GM21723 (cell line): ENCODE data around the gene TFR2.
A peak's percentile ranks its signal among the peaks of the same experiment; 100 is the strongest.

Source experiments
- ATAC-seq: cut with Tn5 transposase; IDR thresholded peaks from one replicate; pipeline ENCODE4 v1.9.1; 2021; ENCODE audit warnings: mild to moderate bottlenecking, moderate library complexity; ENCODE audit not compliant: unreplicated experiment

The TFR2 gene

GRCh38 chr7:100654908-100655831 is 13.8 kb upstream of the TFR2 start:
- ATAC-seq: no peak

DNA sequence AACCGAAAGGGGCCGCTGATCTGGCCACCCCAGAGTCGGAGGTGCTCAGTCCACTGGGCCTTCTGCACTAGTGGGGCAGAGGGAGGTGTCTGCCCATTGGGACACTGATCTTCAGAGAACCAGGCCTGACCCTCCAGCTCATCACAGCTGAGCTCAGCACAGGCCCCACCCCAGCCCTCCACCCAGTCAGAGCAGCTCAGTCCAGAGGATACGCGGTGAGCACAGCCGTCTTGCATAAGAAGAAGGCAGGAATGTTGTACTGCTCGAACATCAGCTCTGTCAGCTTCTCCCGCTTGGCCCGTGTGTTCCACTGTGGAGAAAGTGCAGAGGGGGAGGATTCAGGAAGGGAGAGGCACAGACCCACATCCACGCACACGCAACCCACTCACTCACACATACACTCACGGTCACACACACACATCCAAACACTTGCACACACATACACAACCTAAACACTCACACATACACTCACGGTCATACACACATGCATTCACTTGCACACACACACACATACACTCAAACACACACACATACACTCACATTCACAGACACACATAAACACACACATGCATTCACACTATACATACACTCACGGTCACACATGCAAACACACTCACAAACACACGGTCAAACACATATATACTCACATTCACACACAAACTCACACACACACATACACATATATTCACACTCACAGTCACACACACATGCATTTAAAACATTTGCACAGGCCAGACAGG is 8.6 kb upstream of the TFR2 start:
- ATAC-seq: no peak

DNA sequence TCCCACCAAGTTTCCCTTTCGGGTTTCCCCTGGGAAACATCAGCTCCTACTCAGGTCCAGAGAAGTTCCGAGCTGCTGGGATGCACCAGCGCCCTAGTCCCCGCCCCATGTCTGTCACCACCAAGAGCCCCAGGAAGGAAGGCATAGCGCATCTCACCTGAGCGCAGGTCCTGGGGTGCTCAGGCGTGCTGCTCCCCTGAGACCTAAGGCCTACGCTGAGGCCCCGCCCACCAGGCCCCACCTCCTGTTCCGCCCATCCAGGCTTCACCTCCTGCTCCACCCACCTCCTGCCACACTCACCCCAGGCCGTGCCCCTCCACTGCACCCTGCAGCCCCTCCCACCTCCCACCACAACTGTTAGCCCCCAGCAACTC is 1.2 kb upstream of the TFR2 start:
- ATAC-seq: no peak

DNA sequence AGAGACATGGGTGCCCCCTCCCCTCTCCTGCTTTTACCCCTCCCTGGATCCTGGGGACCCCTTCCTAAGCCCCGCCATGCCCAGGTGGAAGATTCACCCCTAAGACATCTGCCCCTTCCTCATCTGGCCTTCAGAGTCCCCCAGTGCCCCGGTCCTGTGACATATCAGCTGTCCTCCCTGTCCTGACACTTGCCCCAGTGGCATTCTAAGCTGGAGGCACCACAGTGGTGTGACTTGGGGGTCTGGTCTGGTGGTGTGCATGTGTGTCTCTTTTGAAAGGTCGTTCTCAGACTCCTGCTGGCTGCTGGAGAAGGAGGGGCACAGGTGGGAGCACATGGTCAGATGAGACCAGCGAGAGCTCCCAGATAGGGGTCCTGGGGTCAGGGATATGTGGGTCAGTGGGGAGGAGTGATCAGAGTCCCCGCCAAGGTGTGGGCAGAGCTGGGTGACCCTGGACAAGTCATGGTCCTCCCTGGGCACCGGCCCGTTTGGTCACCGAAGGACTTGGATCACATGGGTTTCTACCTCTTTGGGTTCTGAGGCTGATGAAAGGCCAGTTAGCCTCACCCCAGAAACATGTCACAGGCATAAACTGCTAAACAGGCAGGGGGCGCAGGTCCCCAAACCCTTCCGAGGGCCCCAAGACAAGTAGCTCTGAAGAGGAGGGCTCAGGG is 645 bp upstream of the TFR2 start:
- no peak for ATAC-seq

DNA sequence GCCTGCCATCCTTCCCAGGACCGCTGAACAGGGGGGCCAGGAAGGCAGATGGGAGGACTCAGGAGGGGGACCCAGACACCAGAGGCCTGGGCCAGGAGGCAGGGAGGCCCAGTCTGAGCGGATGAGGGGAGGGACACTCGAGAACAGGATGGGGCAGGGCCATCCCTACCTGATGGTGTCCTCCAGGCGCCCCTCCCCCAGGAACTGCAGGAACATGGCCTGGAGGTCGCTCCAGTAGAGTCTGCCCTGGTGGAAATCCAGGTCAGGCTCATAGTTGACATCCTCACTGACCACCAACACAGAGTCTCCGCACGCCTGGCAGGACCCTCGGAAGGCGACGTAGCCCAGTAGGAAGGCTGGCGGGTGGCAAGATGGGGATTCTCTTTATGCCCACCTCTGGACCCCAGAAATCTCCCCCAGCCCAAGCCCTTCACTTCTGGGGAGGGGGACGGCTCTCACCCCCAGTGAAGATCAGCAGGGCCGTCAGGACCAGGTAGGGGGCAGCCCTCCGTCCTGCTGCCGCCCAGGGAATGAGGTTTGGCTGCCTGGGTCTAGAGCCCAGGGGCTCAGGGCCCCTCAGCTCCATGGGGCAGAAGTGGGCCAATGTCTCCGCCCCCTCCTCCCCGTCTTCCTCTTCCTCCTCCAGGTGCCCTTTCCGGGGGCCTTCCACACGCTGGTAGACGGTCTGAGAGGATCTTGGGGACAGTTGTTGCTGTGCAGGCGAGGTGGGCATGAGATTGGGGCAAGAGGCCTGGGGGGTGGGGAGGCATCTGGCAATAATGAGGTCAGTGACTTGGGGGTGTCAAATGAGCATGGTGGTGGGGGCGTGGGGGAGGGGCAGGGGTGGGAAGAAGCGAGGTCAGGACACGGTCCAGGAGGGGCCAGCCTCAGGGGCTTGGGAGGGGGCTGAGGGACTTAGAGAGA is 573 bp downstream of the TFR2 start:
- no peak for ATAC-seq

DNA sequence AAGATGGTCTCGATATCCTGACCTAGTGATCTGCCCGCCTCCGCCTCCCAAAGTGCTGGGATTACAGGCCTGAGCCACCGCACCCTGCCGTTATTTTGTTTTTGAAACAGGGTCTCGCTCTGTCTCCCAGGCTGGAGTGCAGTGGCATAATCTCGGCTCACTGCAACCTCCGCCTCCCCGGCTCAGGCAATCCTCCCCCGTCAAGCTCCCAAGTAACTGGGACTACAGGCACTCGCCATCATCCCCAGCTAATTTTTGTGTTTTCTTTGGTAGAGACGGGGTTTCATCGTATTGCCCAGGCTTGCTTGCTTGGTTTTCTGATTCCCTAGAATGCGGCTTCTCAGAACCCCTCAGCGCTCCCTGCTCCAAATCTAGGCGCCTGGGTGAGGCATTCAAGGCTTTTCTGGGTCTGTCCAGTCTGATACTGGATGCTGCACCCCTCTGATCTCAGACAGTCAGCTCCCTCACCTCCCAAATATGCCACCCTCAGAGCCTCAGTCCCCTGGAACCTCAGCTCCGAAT is 1.3 kb downstream of the TFR2 start:
- no peak for ATAC-seq

- peak; percentile 46 for ATAC-seq
Observed at GRCh38 chr7:100632951-100633717, 8.2 kb downstream of the TFR2 start.

DNA sequence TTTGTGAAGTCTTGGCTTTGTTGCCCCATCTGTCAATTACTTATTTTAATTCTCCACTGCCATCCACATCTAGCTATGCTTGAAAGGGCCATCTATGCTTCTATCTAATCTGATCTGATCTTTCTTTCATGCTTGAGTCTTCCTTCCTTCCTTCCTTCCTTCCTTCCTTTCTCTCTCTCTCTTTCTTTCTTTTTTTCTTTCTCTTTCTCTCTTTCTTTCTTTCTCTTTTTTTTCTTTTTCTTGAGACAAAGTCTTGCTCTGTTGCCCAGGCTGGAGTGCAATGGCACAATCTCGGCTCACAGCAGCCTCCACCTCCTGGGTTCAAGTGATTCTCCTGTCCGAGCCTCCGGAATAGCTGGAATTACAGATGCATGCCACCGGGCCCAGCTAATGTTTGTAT is 11.3 kb downstream of the TFR2 start:
- ATAC-seq: no peak

GRCh38 chr7:100629117-100629716 is 12.1 kb downstream of the TFR2 start:
- ATAC-seq: no peak

GRCh38 chr7:100627238-100627549 is 14.2 kb downstream of the TFR2 start:
- no peak for ATAC-seq

DNA sequence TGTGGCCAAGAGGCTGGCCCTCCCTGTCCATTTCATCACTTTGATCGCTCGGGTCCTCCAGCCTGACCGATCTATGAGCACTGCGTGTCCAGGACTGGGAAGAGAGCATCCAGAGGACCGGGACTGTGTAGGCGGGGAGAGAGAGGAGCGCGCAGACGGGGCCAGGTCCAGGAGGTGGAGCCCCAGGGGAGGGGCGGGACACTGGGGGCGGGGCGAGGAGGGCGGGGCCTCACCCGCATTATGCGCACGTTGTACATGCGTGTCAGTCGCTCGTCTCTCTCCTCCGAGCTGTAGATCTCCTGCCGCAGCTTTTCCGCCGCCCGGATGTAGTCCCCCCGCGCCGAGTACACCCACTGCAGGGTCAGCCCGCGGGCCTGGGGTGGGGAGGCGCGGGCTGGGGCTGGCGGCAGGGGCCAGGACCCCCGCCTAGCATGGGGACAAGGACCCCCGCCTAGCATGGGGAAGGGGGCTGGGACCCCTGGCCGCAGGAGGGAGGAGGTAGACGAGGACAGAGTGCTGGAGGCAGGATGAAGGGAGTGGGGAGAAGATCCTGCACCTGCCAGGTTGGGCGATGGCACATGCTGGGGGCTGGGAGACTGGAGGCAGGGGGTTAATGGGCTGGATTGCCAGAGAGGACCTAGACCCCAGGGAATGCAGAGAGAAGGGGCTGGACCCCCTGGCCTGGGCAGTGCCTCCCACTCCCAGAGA is 14.7 kb downstream of the TFR2 start:
- peak; percentile 75 for ATAC-seq

- ATAC-seq: no peak
Observed at GRCh38 chr7:100626055-100626454, 15.3 kb downstream of the TFR2 start.

GRCh38 chr7:100623951-100624824 is 17.2 kb downstream of the TFR2 start:
- no peak for ATAC-seq

DNA sequence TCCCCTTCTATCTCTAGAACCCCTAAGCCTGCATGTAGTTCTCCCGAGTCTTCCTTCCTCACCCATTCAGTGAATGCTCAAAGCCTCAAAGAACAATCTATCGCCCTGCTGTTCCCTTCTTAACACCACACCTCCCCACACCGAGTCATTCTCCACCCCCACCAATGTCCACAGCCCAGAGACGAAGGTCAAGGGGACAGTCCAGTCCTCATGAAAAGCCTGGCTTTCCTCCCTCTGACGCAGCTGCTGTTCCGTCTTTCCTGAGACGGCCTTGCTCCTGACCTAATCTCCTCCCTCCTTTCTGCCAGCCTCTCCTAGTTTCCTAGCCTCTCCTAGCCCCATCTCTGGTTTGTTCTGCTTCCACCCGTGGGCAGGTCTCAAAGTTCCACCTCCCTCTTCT is 19.8 kb downstream of the TFR2 start:
- no peak for ATAC-seq

- no peak for ATAC-seq
Observed at GRCh38 chr7:100620804-100621203, 20.5 kb downstream of the TFR2 start.

GRCh38 chr7:100620239-100620638 is 21.1 kb downstream of the TFR2 start:
- no peak for ATAC-seq

DNA sequence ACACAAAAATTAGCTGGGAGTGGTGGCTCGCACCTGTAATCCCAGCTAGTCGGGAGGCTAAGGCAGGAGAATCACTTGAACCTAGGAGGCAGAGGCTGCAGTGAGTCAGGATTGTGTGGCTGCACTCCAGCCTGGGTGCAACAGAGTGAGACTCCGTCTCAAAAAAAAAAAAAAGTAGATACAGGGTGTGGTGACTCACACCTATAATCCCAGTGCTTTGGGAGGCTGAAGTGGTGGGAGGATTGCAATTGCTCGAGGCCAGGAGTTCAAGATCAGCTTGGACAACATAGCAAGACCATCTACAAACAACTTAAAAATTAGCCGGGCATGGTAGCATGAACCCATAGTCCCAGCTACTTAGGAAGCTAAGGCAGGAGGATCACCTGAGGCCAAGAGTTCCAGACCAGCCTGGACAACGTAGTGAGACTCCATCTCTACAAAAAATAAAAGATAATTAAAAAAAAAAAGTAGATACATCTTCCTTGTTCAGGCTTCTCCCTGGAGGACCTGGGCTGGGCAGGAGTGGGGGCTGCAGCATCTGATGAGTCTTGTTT is 27.0 kb downstream of the TFR2 start:
- ATAC-seq: no peak
